HL-60/S4 treated with phorbol 12-myristate 13-acetate at 8.2 ng/mL for 4 days and 3 days (cell line): ENCODE results near the gene DIP2C.
"Not testable (repeated sequence)": the region's sequence is repeated elsewhere in the genome, so short reads cannot be mapped to it uniquely, and the experiment has no call there.

ENCODE experiments used
- in situ Hi-C: fragments of 300-500 bp; cut with MboI; formaldehyde crosslinking; loops from 2 replicates; pipeline ENCODE4 v1.15.0; 2022; ENCODE audit warnings: low sequenced_read_pairs

Gene DIP2C

GRCh38 chr10:349081-349480 lies 340.4 kb downstream of the DIP2C start:
- in situ Hi-C loops, result no loop called here

DNA sequence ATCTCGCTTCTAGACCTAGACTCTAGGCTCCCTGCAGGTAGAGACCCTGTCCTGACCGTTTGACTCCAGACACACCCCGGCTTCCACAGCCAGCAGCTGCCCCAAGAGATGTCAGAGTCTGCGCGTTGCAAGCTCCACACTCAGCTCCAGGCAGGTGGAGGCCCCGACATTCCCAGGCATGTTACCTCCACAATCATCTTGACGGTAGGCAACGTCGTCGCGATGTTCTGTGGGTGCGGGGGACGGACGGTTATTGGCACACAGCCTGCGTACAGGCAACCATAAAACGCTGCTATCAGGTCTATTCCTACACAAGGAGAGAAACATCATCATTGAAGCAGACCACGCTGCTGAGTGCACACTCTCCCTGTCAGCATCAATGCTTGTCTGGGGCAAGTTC lies 341.0 kb downstream of the DIP2C start:
- in situ Hi-C loops, result no loop called here

- in situ Hi-C loops, result not testable (repeated sequence)
Measured at GRCh38 chr10:347774-348173, 341.7 kb downstream of the DIP2C start.

DNA sequence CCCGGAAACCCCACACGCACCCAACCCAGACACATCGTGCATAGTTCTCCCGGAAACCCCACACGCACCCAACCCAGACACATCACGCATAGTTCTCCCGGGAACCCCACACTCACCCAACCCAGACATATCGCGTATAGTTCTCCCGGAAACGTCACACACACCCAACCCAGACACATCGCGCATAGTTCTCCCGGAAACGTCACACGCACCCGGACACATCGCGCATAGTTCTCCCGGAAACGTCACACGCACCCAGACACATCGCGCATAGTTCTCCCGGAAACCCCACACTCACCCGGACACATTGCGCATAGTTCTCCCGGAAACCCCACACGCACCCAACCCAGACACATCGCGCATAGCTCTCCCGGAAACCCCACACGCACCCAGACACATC lies 342.3 kb downstream of the DIP2C start:
- in situ Hi-C loops, result not testable (repeated sequence)

GRCh38 chr10:344582-345200 lies 344.8 kb downstream of the DIP2C start:
- in situ Hi-C loops, result no loop called here

GRCh38 chr10:343231-344220 lies 345.9 kb downstream of the DIP2C start:
- in situ Hi-C loops, result no loop called here

DNA sequence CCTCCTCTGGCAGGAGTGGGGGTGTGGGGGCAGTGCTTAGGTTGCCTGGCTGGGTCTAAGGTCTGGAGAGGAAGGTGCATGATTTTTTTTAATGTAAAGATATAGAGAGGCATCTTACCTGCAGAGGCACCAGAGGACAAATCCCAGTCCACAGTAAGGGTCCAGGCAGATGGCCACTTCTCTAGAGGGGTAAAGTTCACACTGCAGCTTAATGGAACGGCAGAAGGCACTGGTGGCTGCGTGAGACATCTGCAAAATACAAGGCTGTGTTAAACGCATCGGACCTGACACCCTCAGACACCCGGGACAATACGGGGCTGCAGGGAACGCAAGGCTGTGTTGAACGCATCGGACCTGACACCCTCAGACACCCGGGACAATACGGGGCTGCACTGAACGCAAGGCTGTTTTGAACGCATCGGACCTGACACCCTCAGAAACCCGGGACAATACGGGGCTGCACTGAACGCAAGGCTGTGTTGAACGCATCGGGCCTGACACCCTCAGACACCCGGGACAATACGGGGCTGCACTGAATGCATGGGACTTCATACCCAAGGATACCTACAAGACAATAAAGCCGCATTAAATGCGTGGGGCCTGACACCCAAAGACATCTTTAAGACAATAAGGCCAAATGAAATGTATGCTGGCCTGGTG lies 348.3 kb downstream of the DIP2C start:
- in situ Hi-C loops, result no loop called here

DNA sequence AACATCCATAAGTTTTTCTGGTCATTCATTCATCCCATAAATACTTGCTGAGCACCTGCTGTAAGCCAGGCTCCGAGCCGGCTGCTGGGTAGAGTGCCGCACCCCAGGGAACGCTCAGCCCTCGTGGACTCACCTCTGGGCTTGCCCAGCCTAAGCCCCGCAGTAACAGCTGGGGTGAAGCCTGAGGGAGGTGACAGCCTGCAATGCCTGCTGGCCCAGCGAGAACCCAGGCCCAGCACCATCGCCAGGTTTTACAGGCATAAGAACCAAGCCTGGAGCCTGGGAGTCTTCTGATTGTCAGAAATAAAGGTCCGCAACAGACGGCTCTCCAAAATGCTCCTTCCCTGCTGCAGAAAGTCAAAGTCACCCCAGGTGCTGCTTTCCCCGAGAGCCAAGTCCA lies 348.8 kb downstream of the DIP2C start:
- in situ Hi-C loops, result no loop called here

- in situ Hi-C loops, result no loop called here
Measured at GRCh38 chr10:339038-339391, 350.5 kb downstream of the DIP2C start.

GRCh38 chr10:338171-339037 lies 351.1 kb downstream of the DIP2C start:
- in situ Hi-C loops, result no loop called here

DNA sequence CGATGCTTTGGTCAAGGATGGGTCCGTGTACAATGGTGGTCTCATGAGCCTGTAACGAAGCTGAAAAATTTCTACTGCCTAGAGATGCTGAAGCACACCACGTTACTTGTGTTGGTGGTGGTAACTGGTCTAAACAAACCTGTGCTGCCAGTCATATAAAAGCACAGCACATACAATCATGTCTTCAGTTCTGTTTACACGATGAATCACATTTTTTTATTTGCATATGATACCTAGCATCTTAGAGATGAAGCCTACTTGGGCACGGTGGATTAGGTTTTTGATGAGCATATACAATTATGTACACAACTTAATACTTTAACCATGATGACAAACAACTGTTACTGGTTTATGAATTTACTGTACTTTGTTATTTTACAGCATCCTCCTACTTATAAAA lies 353.2 kb downstream of the DIP2C start:
- in situ Hi-C loops, result no loop called here

DNA sequence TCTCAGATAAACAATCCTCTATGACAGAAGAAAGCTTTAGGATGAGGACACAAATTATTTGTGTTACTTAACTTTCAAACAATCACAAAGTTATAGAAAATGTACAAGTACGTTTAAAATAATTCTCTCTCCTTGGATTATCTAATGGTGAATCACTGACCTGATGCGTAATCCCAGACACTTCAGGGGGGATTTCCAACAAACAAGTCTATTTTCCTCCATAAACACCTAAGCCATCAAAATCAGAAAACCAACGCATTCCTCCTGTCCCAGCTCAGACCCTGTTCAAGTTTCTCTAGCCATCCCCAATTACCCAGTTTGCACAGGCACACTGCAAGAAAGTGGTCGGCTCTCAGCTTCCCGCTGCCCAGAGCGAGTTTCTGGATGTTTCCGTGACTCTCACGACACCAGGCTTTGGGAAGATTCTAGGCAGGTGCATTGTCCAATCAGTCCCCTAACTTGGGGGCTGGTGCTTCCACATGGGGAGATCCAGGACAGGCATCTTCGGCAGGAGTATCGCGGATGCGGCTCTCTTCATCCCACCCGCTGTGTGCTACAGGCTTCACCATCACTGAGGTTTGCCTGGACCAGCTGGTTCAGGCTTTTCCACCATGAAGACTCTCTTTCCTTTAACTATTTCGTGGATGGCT lies 354.2 kb downstream of the DIP2C start:
- in situ Hi-C loops, result no loop called here

- in situ Hi-C loops, result no loop called here
Measured at GRCh38 chr10:331186-331585, 358.3 kb downstream of the DIP2C start.

GRCh38 chr10:329361-330099 lies 359.9 kb downstream of the DIP2C start:
- in situ Hi-C loops, result no loop called here

DNA sequence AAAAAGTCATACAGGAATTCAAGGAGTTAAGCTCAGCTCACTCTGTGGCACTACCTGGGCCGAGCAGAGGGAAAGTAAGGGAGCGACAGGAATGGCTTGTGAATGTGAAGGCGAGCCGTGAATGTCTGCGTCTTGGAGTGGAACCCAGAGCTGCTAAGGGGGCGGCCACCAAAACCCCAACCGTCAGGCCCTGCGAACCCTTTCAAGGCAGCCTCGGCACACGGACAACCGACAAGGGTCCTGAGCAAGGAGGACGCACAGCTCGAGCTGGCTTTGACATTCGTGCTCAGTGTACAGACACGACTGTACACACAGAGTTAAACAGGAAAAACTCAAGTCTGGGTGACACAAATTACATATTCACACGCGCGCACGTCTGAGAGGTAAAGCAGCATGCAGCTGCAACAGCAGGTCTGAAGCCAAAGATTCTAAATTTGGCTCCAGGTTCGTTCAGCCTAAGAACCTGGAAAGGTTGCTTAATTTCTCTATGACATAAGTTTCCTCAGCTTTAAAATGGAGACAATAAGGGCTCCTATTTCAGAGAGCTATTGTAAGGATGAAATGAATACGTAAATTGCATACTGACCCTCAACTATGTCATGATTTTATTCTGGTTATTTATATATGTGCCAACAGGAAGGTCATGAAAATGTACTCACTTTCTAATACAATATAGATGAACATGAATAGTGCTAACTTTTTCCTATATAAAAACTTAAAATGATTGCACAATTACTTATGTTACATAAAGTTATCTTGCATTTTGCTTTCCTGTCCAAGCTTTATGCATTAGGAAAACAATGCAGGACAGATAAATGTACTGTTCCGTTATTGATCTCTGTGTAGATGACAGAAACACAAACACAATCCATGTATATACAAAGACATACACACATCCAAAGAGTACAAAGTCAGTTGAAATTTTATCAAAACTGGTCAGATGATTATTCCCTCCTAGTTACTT lies 361.3 kb downstream of the DIP2C start:
- in situ Hi-C loops, result no loop called here

DNA sequence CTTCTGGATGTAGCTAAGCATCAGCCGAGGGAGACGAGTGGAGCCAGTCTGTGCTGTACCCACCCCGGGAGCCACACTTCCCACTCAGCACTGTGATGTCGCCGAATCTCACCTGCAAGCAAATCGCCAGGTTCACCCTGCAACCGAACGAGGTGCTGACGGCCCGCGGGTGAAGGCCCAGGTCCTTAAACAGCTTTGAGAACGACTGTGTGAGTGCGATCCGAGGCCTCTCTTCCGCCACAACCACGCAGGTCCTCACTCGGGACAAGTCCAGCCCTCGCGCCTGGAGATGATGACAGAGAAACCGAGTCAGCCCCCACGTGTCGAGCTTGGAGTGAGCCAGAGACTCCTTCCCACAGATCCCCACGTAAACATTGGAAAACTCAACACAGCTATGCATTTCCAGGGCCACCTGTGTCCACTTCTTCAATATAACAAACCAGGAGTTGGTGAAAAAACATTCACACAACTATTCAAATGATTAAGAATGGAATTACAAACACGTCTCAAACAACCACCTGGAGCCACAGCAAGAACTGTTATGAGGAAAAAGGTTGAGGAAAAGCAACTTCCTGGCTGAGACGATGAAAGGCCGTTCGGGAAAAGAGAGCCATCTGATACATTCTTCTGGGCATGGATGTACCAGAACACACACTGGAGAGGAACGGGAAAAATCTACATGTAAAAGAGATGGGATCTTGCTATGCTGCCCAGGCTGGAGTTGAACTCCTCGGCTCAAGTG lies 362.4 kb downstream of the DIP2C start:
- in situ Hi-C loops, result no loop called here

DNA sequence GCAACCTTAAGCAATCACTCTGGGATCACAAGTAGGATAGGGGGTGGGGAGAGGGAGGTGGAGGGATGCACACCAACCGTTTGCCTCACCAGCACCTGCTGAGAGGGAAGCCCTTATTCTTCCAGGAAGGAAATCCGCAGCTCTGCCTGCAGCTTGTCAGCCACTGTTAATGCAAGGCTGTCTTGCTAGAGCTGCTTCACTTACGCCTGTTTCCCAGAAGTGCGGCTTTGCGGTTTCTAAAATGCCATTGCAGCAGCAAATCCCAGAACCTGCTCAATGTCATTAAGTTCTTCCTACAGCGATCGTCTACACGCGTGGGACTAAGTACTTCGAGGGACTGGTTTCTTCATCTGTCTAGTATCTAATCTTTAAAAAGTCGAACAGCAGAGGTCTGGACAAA lies 363.1 kb downstream of the DIP2C start:
- in situ Hi-C loops, result no loop called here

DNA sequence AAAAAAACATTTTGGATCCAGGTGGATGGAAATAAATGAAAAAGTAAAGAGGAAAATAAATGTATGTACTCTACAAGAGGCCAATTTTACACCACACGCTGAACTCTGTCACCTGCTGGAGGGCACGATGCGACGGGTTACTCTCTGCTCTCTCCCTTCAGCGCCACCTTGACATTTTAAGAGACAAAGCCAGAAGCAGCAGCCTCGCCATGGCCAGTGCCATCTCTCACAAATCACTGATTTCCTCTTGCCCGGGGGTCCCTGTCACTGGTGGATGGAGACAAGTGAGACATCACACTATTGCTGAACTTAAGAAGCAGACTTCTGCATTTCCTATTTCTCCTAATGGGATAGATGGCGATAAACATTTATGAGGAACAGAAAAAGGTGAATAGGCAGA lies 364.2 kb downstream of the DIP2C start:
- in situ Hi-C loops, result no loop called here
